Endothelial cell of umbilical vein (primary cell): ENCODE results near the gene STPG4.

Source experiments
- EZH2 ChIP-seq: IDR thresholded peaks from 2 replicates; pipeline ENCODE4 v1.6.1; 2012; ENCODE audit warnings: borderline replicate concordance, low read depth, mild to moderate bottlenecking, moderate library complexity, low read length, inconsistent platforms; ENCODE audit not compliant: severe bottlenecking
- FOS ChIP-seq: IDR thresholded peaks from 2 replicates; pipeline ENCODE4 v1.6.1; 2011; ENCODE audit warnings: mild to moderate bottlenecking, low read length, moderate library complexity, borderline replicate concordance; ENCODE audit not compliant: insufficient read depth
- GATA2 ChIP-seq: IDR thresholded peaks from 2 replicates; pipeline ENCODE4 v1.7.0; 2011; ENCODE audit warnings: low read depth, mild to moderate bottlenecking, moderate library complexity, mixed read lengths, low read length; ENCODE audit not compliant: insufficient read length, insufficient read depth
- JUN ChIP-seq: IDR thresholded peaks from 2 replicates; pipeline ENCODE4 v1.6.1; 2011; ENCODE audit warnings: borderline replicate concordance, low read depth; ENCODE audit not compliant: insufficient read length, insufficient read depth
- MYC ChIP-seq: IDR thresholded peaks from one replicate; pipeline ENCODE4 v1.6.1; 2011; ENCODE audit warnings: mild to moderate bottlenecking, low read depth, low read length
- POLR2A ChIP-seq: IDR thresholded peaks from 2 replicates; pipeline ENCODE4 v1.6.1; 2012; ENCODE audit warnings: low read depth, mild to moderate bottlenecking, control low read depth, low read length
- POLR2AphosphoS5 ChIP-seq: IDR thresholded peaks from 2 replicates; pipeline ENCODE4 v1.6.1; 2012; ENCODE audit warnings: low read depth, mild to moderate bottlenecking, control low read depth, low read length, moderate library complexity; ENCODE audit not compliant: insufficient read depth
- TF ChIP-seq, protein P1 (sequence below), 2 donors: IDR thresholded peaks; 1 replicate in 1 of 2; 2 replicates in 1 of 2; pipeline ENCODE4 v1.5.1; 2011; ENCODE audit warnings: low read length in 2 of 2, mild to moderate bottlenecking in 2 of 2, moderate library complexity in 2 of 2, control low read depth in 1 of 2, inconsistent platforms in 1 of 2, low read depth in 1 of 2; ENCODE audit not compliant: insufficient read depth in 1 of 2; ENCODE audit errors: extremely low read depth in 1 of 2
- TF ChIP-seq, protein P2 (sequence below): IDR thresholded peaks from 2 replicates; pipeline ENCODE4 v1.6.1; 2011; ENCODE audit not compliant: insufficient read depth, insufficient read length

DNA sequence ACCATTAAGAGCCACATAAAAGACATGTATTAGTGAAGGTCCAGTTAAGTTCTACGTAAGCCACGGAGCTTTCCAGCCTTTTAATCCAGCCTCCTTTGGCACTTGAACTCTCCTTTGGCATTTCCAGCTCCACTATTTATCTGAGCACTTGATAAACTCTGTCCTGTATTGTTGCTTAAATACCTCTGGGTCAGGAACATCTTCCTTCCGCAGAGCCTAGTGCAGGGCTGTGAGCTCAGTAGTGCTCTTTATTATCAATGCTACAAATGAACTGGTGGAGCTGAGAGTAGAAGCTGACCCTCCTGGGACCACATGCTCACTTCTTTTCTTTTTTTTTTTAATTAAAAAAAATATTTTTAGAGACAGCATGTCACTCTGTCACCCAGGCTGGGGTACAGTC lies 4.9 kb downstream of the STPG4 start:
- TF ChIP-seq, protein P1, sequence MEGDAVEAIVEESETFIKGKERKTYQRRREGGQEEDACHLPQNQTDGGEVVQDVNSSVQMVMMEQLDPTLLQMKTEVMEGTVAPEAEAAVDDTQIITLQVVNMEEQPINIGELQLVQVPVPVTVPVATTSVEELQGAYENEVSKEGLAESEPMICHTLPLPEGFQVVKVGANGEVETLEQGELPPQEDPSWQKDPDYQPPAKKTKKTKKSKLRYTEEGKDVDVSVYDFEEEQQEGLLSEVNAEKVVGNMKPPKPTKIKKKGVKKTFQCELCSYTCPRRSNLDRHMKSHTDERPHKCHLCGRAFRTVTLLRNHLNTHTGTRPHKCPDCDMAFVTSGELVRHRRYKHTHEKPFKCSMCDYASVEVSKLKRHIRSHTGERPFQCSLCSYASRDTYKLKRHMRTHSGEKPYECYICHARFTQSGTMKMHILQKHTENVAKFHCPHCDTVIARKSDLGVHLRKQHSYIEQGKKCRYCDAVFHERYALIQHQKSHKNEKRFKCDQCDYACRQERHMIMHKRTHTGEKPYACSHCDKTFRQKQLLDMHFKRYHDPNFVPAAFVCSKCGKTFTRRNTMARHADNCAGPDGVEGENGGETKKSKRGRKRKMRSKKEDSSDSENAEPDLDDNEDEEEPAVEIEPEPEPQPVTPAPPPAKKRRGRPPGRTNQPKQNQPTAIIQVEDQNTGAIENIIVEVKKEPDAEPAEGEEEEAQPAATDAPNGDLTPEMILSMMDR (IDR thresholded peaks at IDR 0.05; ENCODE audit: extremely low read depth in 1 of 2, insufficient read depth in 1 of 2, low read depth in 1 of 2, low read length in 2 of 2) = no peak
- no peak for TF ChIP-seq EZH2
- no peak for TF ChIP-seq MYC
- no peak for TF ChIP-seq POLR2A
- no peak for TF ChIP-seq POLR2AphosphoS5
- TF ChIP-seq, protein P2, sequence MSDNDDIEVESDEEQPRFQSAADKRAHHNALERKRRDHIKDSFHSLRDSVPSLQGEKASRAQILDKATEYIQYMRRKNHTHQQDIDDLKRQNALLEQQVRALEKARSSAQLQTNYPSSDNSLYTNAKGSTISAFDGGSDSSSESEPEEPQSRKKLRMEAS = no peak
- no peak for TF ChIP-seq JUN
- no peak for TF ChIP-seq GATA2
- TF ChIP-seq FOS = no peak
